HepG2 (cell line): ENCODE measurements around the gene INO80B. TPM values are rescaled to one million over a fixed set of nuclear protein-coding genes. Genes with fewer than 3 reads are reported as not detected.
A peak's percentile ranks its signal among the peaks of the same experiment; 100 is the strongest.

Experiments used
- ARNT2 ChIP-seq: sonication (generic); formaldehyde crosslinking; IDR thresholded peaks from 2 replicates; pipeline ENCODE4 v1.8.0; 2022; ENCODE audit warnings: mild to moderate bottlenecking, low read depth, missing genetic modification reagents, moderate library complexity
- ATF7 ChIP-seq, 2 experiments: fragments of 450-650 bp in 1 of 2; sonication (generic) in 1 of 2; formaldehyde crosslinking in 1 of 2; IDR thresholded peaks; 2 replicates each; pipeline versions ENCODE4 v1.4.0 to v1.6.1; 2016 to 2020; ENCODE audit warnings: antibody characterized with exemption in 1 of 2, mild to moderate bottlenecking in 1 of 2, missing genetic modification reagents in 1 of 2
- BRD4 ChIP-seq: sonication (generic); formaldehyde crosslinking; IDR thresholded peaks from 2 replicates; pipeline ENCODE4 v1.4.0; 2020; ENCODE audit warnings: missing genetic modification reagents
- CEBPB ChIP-seq: IDR thresholded peaks from 2 replicates; pipeline ENCODE4 v1.6.1; 2011; ENCODE audit warnings: low read depth, low read length, improper control_type of control experiment, borderline replicate concordance
- DBP ChIP-seq: sonication (generic); formaldehyde crosslinking; IDR thresholded peaks from 2 replicates; pipeline ENCODE4 v1.4.0; 2020; ENCODE audit warnings: missing genetic modification reagents; ENCODE audit errors: not compliant biosample characterization
- ETS1 ChIP-seq: sonication (generic); formaldehyde crosslinking; IDR thresholded peaks from 2 replicates; pipeline ENCODE4 v1.4.0; 2020; ENCODE audit warnings: missing genetic modification reagents
- FOSL1 ChIP-seq: sonication (generic); formaldehyde crosslinking; IDR thresholded peaks from 2 replicates; pipeline ENCODE4 v1.9.0; 2021; ENCODE audit warnings: missing genetic modification reagents, borderline replicate concordance
- GLI4 ChIP-seq: sonication (generic); formaldehyde crosslinking; IDR thresholded peaks from 2 replicates; pipeline ENCODE4 v1.5.1; 2020; ENCODE audit warnings: missing genetic modification reagents, mild to moderate bottlenecking, moderate library complexity, borderline replicate concordance
- GLMP ChIP-seq: sonication (generic); formaldehyde crosslinking; IDR thresholded peaks from 2 replicates; pipeline ENCODE4 v1.9.0; 2021; ENCODE audit warnings: missing genetic modification reagents, mild to moderate bottlenecking, borderline replicate concordance
- HES4 ChIP-seq: sonication (generic); formaldehyde crosslinking; IDR thresholded peaks from 2 replicates; pipeline ENCODE4 v1.9.0; 2021; ENCODE audit warnings: mild to moderate bottlenecking, missing genetic modification reagents, borderline replicate concordance
- HIVEP1 ChIP-seq: sonication (generic); formaldehyde crosslinking; IDR thresholded peaks from 2 replicates; pipeline ENCODE4 v1.4.0; 2020; ENCODE audit warnings: mild to moderate bottlenecking, missing genetic modification reagents
- HNRNPLL ChIP-seq: fragments of 200-400 bp; formaldehyde crosslinking; IDR thresholded peaks from 2 replicates; pipeline ENCODE4 v1.6.1; 2017; ENCODE audit warnings: mild to moderate bottlenecking, low read depth, low read length; ENCODE audit not compliant: poor library complexity, severe bottlenecking
- KAT8 ChIP-seq: IDR thresholded peaks from 2 replicates; pipeline ENCODE4 v1.6.1; 2016; ENCODE audit warnings: missing genetic modification reagents, missing compliant biosample characterization
- RFX5 ChIP-seq: IDR thresholded peaks from 2 replicates; pipeline ENCODE4 v1.6.1; 2011; ENCODE audit warnings: low read depth, low read length, improper control_type of control experiment
- SIN3B ChIP-seq: fragments of 150-350 bp; IDR thresholded peaks from 2 replicates; pipeline ENCODE4 v1.6.1; 2014; ENCODE audit warnings: low read length
- SP4 ChIP-seq: sonication (generic); formaldehyde crosslinking; IDR thresholded peaks from 2 replicates; pipeline ENCODE4 v1.8.1; 2023; ENCODE audit warnings: mild to moderate bottlenecking, missing genetic modification reagents
- ZBED4 ChIP-seq: sonication (generic); formaldehyde crosslinking; IDR thresholded peaks from 2 replicates; pipeline ENCODE4 v1.4.0; 2020; ENCODE audit warnings: missing genetic modification reagents, borderline replicate concordance
- ZBTB1 ChIP-seq: sonication (generic); formaldehyde crosslinking; IDR thresholded peaks from 2 replicates; pipeline ENCODE4 v1.4.0; 2020; ENCODE audit warnings: missing genetic modification reagents, borderline replicate concordance
- ZFP82 ChIP-seq: sonication (generic); formaldehyde crosslinking; IDR thresholded peaks from 2 replicates; pipeline ENCODE4 v1.5.1; 2020; ENCODE audit warnings: mild to moderate bottlenecking, missing genetic modification reagents, borderline replicate concordance
- ZNF12 ChIP-seq: sonication (generic); formaldehyde crosslinking; IDR thresholded peaks from 2 replicates; pipeline ENCODE4 v1.5.0; 2020; ENCODE audit warnings: missing genetic modification reagents
- ZNF383 ChIP-seq: sonication (generic); formaldehyde crosslinking; IDR thresholded peaks from 2 replicates; pipeline ENCODE4 v1.4.0; 2020; ENCODE audit warnings: missing genetic modification reagents, mild to moderate bottlenecking, borderline replicate concordance
- ZNF616 ChIP-seq: sonication (generic); formaldehyde crosslinking; IDR thresholded peaks from 2 replicates; pipeline ENCODE4 v1.5.0; 2020; ENCODE audit warnings: low read depth, mild to moderate bottlenecking, missing genetic modification reagents
- polyA plus RNA-seq, 8 experiments: library from polyadenylated mRNA; depleted of rRNA in 3 of 8; stranded (reverse) in 7 of 8; unstranded in 1 of 8; fragments of >200 nt; fragmentation: Illumina TruSeq in 4 of 8; extraction: Trizol in 4 of 8; gene quantifications; 2 replicates each; pipeline versions ENCODE4 v1.2.1 to v1.2.3, GENCODE V29; 2011 to 2016; ENCODE audit warnings: low read depth in 4 of 8, missing spikeins in 1 of 8, mixed read lengths in 1 of 8; ENCODE audit not compliant: insufficient read depth in 1 of 8
- total RNA-seq, 5 experiments: library from RNA; depleted of rRNA; stranded (reverse); fragments of >200 nt; fragmentation: Illumina TruSeq; extraction: Trizol; gene quantifications; 2 replicates each; pipeline ENCODE4 v1.2.3, GENCODE V29; 2016; ENCODE audit warnings: low read depth in 1 of 5

The INO80B gene
- total and polyA plus RNA-seq, 2 of the 13 experiments (the other 11 are each of a cell fraction or from before 2014, with no cell fraction given), result 6.2 to 14.5 TPM

- peak; percentile 94 for TF ChIP-seq ZBED4 (CRISPR knock-in tag)
- peak; percentile 23; the same call in 1 of the 2 replicates for TF ChIP-seq CEBPB
- TF ChIP-seq HNRNPLL, result peak; percentile 96
- no peak for TF ChIP-seq ATF7 (IDR thresholded peaks at IDR 0.05)
- TF ChIP-seq ATF7 (CRISPR knock-in tag; IDR thresholded peaks at IDR 0.05), result peak; percentile 64
- no peak for TF ChIP-seq ZNF616 (CRISPR knock-in tag)
- TF ChIP-seq ZBTB1 (CRISPR knock-in tag), result no peak
- TF ChIP-seq ETS1 (CRISPR knock-in tag), result no peak
- peak; percentile 94 for TF ChIP-seq ARNT2
- no peak for TF ChIP-seq ZNF383 (CRISPR knock-in tag)
- peak; percentile 99 for TF ChIP-seq SP4 (CRISPR knock-in tag)
- peak; percentile 99 for TF ChIP-seq KAT8 (CRISPR knock-in tag)
- peak; percentile 97 for TF ChIP-seq HIVEP1
- TF ChIP-seq GLI4, result peak; percentile 76
- TF ChIP-seq RFX5, result peak; percentile 31; the same call in 1 of the 2 replicates
- peak; percentile 62 for TF ChIP-seq ZNF12 (CRISPR knock-in tag)
- no peak for TF ChIP-seq FOSL1
- TF ChIP-seq HES4, result peak; percentile 67; the same call in 1 of the 2 replicates
- no peak for TF ChIP-seq BRD4 (CRISPR knock-in tag)
- TF ChIP-seq GLMP (CRISPR knock-in tag), result no peak
- peak; percentile 94 for TF ChIP-seq SIN3B
- no peak for TF ChIP-seq ZFP82 (CRISPR knock-in tag)
- no peak for TF ChIP-seq DBP
Observed at GRCh38 chr2:74454654-74455511, at the start of gene INO80B (continued).
